ENCODE measurements around the gene PPIL3. TPM values are rescaled to one million over a fixed set of nuclear protein-coding genes. Genes with fewer than 3 reads are reported as not detected.

PPIL3 gene
- total and polyA plus RNA-seq, 2 donors (not counting 1 experiment from before 2014, with no cell fraction given) = 57.9 to 61.4 TPM

DNA sequence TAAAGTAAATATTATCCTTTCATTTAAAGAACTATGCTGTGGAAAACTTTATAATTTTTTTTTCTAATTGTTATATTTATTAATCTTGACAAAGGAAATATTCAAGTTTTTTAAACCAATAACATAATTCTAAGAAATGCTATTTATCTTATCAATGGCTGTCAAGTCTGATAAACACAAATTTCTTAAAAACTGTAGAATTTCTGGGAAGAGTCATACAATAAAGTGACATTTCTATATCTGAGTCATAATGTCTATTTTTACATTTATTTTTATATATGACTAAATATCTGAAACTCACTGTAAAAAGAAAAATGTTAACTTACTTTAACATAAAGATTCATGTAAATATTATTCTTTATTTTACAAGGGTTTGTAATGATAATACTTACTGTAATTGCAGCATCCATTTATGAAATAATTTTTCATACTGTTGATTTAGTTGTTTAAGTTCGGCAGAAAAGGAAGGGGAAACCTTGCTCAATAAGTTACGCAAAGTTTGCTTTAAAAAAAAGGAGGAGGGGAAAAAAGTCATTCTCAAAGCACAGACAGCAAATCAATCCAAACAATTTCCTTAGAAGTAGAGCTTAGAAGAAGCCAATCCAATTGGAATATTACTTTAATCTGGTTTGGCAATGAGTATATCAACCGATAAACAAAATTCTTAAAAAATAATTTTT lies 42.2 kb upstream of the PPIL3 start:
- Histone ChIP-seq H3K4me3 (ENCODE audit: control extremely low read depth in 1 of 5, extremely low read depth in 1 of 5, insufficient read depth in 1 of 5, low read depth in 2 of 5, low read length in 4 of 5) (no peak overlapping the region), H3K4me2 (replicated peaks; ENCODE audit: low read depth, low read length, poor library complexity, severe bottlenecking) (no peak overlapping the region), H3K36me3 (replicated peaks in 1 of 2; ENCODE audit: control extremely low read depth in 1 of 2, control insufficient read depth in 1 of 2, extremely low read depth in 1 of 2, insufficient read depth in 2 of 2, low read length in 1 of 2) (peaks cover 2 to 47% of the 10 kb centered on the region in 2 experiments), H3K79me2 (ENCODE audit: control insufficient read depth, insufficient read depth, low read length) (no peaks in the 10 kb centered on the region), H3K27me3 (replicated peaks in 1 of 4; ENCODE audit: control extremely low read depth in 1 of 4, control insufficient read depth in 3 of 4, insufficient read depth in 4 of 4, low read length in 3 of 4) (no peaks in the 10 kb centered on the region), H3K9ac (ENCODE audit: low read length) (no peak overlapping the region), H2AFZ (ENCODE audit: insufficient read depth, low read depth, low read length, poor library complexity, severe bottlenecking) (no peak overlapping the region), H3K9me3 (ENCODE audit: control extremely low read depth in 1 of 3, control insufficient read depth in 2 of 3, insufficient read depth in 1 of 3, low read length in 2 of 3) (no peaks in the 10 kb centered on the region), H4K20me1 (ENCODE audit: control insufficient read depth, insufficient read depth, low read length, poor library complexity, severe bottlenecking) (no peaks in the 10 kb centered on the region), H3K4me1 (ENCODE audit: control insufficient read depth in 2 of 2, insufficient read depth in 2 of 2, low read length in 2 of 2) (no peaks in the 10 kb centered on the region), H3K27ac (ENCODE audit: low read length in 2 of 2) (no peak overlapping the region)
- POLR2A ChIA-PET = no interaction called here
- CTCF ChIA-PET = no interaction called here
- Mint-ChIP-seq H3K27me3 (no peaks in the 10 kb centered on the region), H3K4me1 (no peaks in the 10 kb centered on the region), H3K9me3 (ENCODE audit: insufficient read depth) (no peaks in the 10 kb centered on the region), H3K27ac (no peak overlapping the region), H3K4me3 (no peak overlapping the region)
- DNase-seq (no peak), ATAC-seq (ENCODE audit: low read depth) (no peak)
- TF ChIP-seq, protein P1, sequence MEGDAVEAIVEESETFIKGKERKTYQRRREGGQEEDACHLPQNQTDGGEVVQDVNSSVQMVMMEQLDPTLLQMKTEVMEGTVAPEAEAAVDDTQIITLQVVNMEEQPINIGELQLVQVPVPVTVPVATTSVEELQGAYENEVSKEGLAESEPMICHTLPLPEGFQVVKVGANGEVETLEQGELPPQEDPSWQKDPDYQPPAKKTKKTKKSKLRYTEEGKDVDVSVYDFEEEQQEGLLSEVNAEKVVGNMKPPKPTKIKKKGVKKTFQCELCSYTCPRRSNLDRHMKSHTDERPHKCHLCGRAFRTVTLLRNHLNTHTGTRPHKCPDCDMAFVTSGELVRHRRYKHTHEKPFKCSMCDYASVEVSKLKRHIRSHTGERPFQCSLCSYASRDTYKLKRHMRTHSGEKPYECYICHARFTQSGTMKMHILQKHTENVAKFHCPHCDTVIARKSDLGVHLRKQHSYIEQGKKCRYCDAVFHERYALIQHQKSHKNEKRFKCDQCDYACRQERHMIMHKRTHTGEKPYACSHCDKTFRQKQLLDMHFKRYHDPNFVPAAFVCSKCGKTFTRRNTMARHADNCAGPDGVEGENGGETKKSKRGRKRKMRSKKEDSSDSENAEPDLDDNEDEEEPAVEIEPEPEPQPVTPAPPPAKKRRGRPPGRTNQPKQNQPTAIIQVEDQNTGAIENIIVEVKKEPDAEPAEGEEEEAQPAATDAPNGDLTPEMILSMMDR (IDR thresholded peaks at IDR 0.05) = no peak
- no peak for TF ChIP-seq EZH2 (IDR thresholded peaks at IDR 0.05; ENCODE audit: borderline replicate concordance, insufficient read depth, low read depth, low read length, poor library complexity, severe bottlenecking)
- WGBS (ENCODE audit: insufficient coverage) = no CpG with 5 or more reads among the region's 3 CpGs
- intact Hi-C loops (cut with micrococcal nuclease) = no loop called here

DNA sequence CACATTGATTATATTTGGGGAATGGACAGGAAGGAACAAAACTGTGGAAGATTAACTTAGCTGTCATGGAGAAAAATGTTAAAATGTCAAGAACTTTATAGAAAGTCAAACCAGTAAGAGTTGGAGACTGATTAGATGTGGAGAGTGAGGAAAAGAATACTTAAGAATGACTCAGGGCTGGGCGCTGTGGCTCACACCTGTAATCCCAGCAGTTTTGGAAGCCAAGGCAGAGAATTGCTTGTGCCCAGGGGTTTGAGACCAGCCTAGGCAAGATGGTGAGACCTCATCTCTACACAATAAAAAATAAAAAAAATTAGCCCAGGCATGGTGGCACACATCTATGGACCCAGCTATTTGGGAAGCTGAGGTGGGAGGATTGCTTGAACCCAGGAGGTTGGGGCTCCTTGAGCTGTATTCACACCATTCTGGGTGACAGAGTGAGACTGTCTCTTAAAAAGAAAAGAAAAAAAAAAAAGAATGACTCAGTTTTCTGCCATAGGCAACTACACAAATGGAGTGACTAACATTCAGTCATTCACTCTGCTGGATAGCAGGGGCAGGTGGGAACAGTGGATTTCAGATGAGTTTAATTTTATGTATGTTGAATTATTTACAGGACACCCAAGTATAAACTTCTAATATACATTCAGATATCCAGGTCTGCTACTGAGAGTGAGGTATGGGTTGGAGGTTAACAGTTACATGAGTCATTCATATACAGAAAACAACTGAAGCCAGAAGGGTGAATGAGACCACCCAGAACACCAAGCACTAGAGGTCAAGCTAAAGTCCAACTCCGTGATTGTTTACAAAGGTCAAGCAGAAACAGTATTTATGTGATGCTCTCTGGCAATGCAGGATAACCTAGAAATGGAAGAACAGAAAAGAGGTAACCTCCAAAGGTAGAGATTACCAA lies 40.7 kb upstream of the PPIL3 start:
- no peak overlapping the region for H3K27ac Mint-ChIP-seq
- ATAC-seq (ENCODE audit: low read depth) (no peak), DNase-seq (no peak)
- no peak overlapping the region for H3K4me3 Mint-ChIP-seq
- WGBS (ENCODE audit: insufficient coverage) = 100% methylated on average over 2 of the region's 2 CpGs
- Histone ChIP-seq H3K79me2 (ENCODE audit: control insufficient read depth, insufficient read depth, low read length) (no peaks in the 10 kb centered on the region), H3K27ac (ENCODE audit: low read length in 2 of 2) (no peak overlapping the region), H3K4me3 (ENCODE audit: control extremely low read depth in 1 of 5, extremely low read depth in 1 of 5, insufficient read depth in 1 of 5, low read depth in 2 of 5, low read length in 4 of 5) (no peak overlapping the region), H3K9ac (ENCODE audit: low read length) (no peak overlapping the region), H3K27me3 (replicated peaks in 1 of 4; ENCODE audit: control extremely low read depth in 1 of 4, control insufficient read depth in 3 of 4, insufficient read depth in 4 of 4, low read length in 3 of 4) (no peaks in the 10 kb centered on the region), H4K20me1 (ENCODE audit: control insufficient read depth, insufficient read depth, low read length, poor library complexity, severe bottlenecking) (no peaks in the 10 kb centered on the region), H3K4me2 (replicated peaks; ENCODE audit: low read depth, low read length, poor library complexity, severe bottlenecking) (no peak overlapping the region), H3K36me3 (replicated peaks in 1 of 2; ENCODE audit: control extremely low read depth in 1 of 2, control insufficient read depth in 1 of 2, extremely low read depth in 1 of 2, insufficient read depth in 2 of 2, low read length in 1 of 2) (peaks cover 5 to 39% of the 10 kb centered on the region in 2 experiments), H3K4me1 (ENCODE audit: control insufficient read depth in 2 of 2, insufficient read depth in 2 of 2, low read length in 2 of 2) (no peaks in the 10 kb centered on the region), H2AFZ (ENCODE audit: insufficient read depth, low read depth, low read length, poor library complexity, severe bottlenecking) (no peak overlapping the region), H3K9me3 (ENCODE audit: control extremely low read depth in 1 of 3, control insufficient read depth in 2 of 3, insufficient read depth in 1 of 3, low read length in 2 of 3) (no peaks in the 10 kb centered on the region)
- H3K27me3 Mint-ChIP-seq = no peaks in the 10 kb centered on the region
- no peak for TF ChIP-seq EZH2 (IDR thresholded peaks at IDR 0.05; ENCODE audit: borderline replicate concordance, insufficient read depth, low read depth, low read length, poor library complexity, severe bottlenecking)
- TF ChIP-seq, protein P1 (IDR thresholded peaks at IDR 0.05) = no peak
- CTCF ChIA-PET = interaction anchor here (1.1 kb wide), 1 partner anchor 216 kb away, joined by 4 read pairs; no protein-coding TSS in a partner anchor
- intact Hi-C loops (cut with micrococcal nuclease) = no loop called here
- H3K9me3 Mint-ChIP-seq (ENCODE audit: insufficient read depth) = no peaks in the 10 kb centered on the region
- no peaks in the 10 kb centered on the region for H3K4me1 Mint-ChIP-seq
- POLR2A ChIA-PET = no interaction called here

Data from B cell (primary cell).